HepG2 (cell line): ENCODE data around the gene PACS2. TPM values are rescaled to one million over a fixed set of nuclear protein-coding genes. Genes with fewer than 3 reads are reported as not detected.

Experiments used
- ATRX ChIP-seq: sonication (generic); formaldehyde crosslinking; IDR thresholded peaks from 2 replicates; pipeline ENCODE4 v1.4.0; 2020; ENCODE audit warnings: missing genetic modification reagents, borderline replicate concordance
- CAMTA2 ChIP-seq: sonication (generic); formaldehyde crosslinking; IDR thresholded peaks from 2 replicates; pipeline ENCODE4 v1.4.0; 2020; ENCODE audit warnings: mild to moderate bottlenecking, missing genetic modification reagents, borderline replicate concordance
- DNMT3B ChIP-seq: conservative IDR thresholded peaks from 2 replicates; pipeline ENCODE4 v1.6.1; 2016; ENCODE audit warnings: missing biosample characterization, control low read depth
- FOXM1 ChIP-seq: sonication (generic); formaldehyde crosslinking; IDR thresholded peaks from 2 replicates; pipeline ENCODE4 v1.5.0; 2020; ENCODE audit warnings: missing genetic modification reagents
- KDM2A ChIP-seq: sonication (generic); formaldehyde crosslinking; IDR thresholded peaks from 2 replicates; pipeline ENCODE4 v1.4.0; 2020; ENCODE audit warnings: low read depth, missing genetic modification reagents, borderline replicate concordance
- KDM5A ChIP-seq: fragments of 200-600 bp; sonication (generic); IDR thresholded peaks from 2 replicates; pipeline ENCODE4 v1.7.0; 2018; ENCODE audit warnings: antibody characterized with exemption, mild to moderate bottlenecking, low read length, borderline replicate concordance
- KDM6A ChIP-seq: IDR thresholded peaks from 2 replicates; pipeline ENCODE4 v1.6.1; 2016; ENCODE audit warnings: low read depth
- MED8 ChIP-seq: sonication (generic); formaldehyde crosslinking; IDR thresholded peaks from 2 replicates; pipeline ENCODE4 v1.8.1; 2023; ENCODE audit warnings: mild to moderate bottlenecking, missing genetic modification reagents; ENCODE audit not compliant: insufficient replicate concordance
- MLXIP ChIP-seq: sonication (generic); formaldehyde crosslinking; IDR thresholded peaks from 2 replicates; pipeline ENCODE4 v1.9.0; 2021; ENCODE audit warnings: missing genetic modification reagents, borderline replicate concordance
- MNT ChIP-seq: fragments of 450-650 bp; IDR thresholded peaks from 2 replicates; pipeline ENCODE4 v1.6.1; 2016
- MYC ChIP-seq: sonication (generic); formaldehyde crosslinking; IDR thresholded peaks from 2 replicates; pipeline ENCODE4 v1.9.0; 2021; ENCODE audit warnings: missing genetic modification reagents, borderline replicate concordance
- ONECUT2 ChIP-seq: sonication (generic); formaldehyde crosslinking; IDR thresholded peaks from 2 replicates; pipeline ENCODE4 v1.4.0; 2020; ENCODE audit warnings: missing genetic modification reagents
- RFX3 ChIP-seq: IDR thresholded peaks from 2 replicates; pipeline ENCODE4 v1.6.1; 2016; ENCODE audit warnings: missing biosample characterization, missing genetic modification reagents
- SALL1 ChIP-seq: sonication (generic); formaldehyde crosslinking; IDR thresholded peaks from 2 replicates; pipeline ENCODE4 v1.8.0; 2022; ENCODE audit warnings: mild to moderate bottlenecking, missing genetic modification reagents
- SP1 ChIP-seq, 2 experiments: fragments of 450-650 bp in 1 of 2; sonication (generic) in 1 of 2; formaldehyde crosslinking in 1 of 2; IDR thresholded peaks; 2 replicates each; pipeline versions ENCODE4 v1.4.0 to v1.6.1; 2016 to 2020; ENCODE audit warnings: missing genetic modification reagents in 1 of 2
- YEATS2 ChIP-seq: sonication (generic); formaldehyde crosslinking; IDR thresholded peaks from 2 replicates; pipeline ENCODE4 v1.4.0; 2020; ENCODE audit warnings: missing genetic modification reagents, borderline replicate concordance
- ZBTB7A ChIP-seq: sonication (generic); formaldehyde crosslinking; IDR thresholded peaks from 2 replicates; pipeline ENCODE4 v1.8.0; 2022; ENCODE audit warnings: mild to moderate bottlenecking, missing genetic modification reagents
- ZFX ChIP-seq: sonication (generic); formaldehyde crosslinking; IDR thresholded peaks from 2 replicates; pipeline ENCODE4 v1.4.0; 2020; ENCODE audit warnings: mild to moderate bottlenecking, low read depth, missing genetic modification reagents, moderate library complexity
- ZKSCAN1 ChIP-seq: fragments of 150-350 bp; IDR thresholded peaks from 2 replicates; pipeline ENCODE4 v1.6.1; 2014; ENCODE audit warnings: low read length
- ZMAT3 ChIP-seq: sonication (generic); formaldehyde crosslinking; conservative IDR thresholded peaks from 2 replicates; pipeline ENCODE4 v1.7.0; 2021; ENCODE audit warnings: missing genetic modification reagents
- ZNF143 ChIP-seq: sonication (generic); formaldehyde crosslinking; IDR thresholded peaks from 2 replicates; pipeline ENCODE4 v1.4.0; 2020; ENCODE audit warnings: missing genetic modification reagents
- ZNF512 ChIP-seq: sonication (generic); formaldehyde crosslinking; IDR thresholded peaks from 2 replicates; pipeline ENCODE4 v1.4.0; 2020; ENCODE audit warnings: mild to moderate bottlenecking, missing genetic modification reagents
- ZNF598 ChIP-seq: sonication (generic); formaldehyde crosslinking; IDR thresholded peaks from 2 replicates; pipeline ENCODE4 v1.5.1; 2020; ENCODE audit warnings: mild to moderate bottlenecking, missing genetic modification reagents, borderline replicate concordance
- ZNF747 ChIP-seq: sonication (generic); formaldehyde crosslinking; IDR thresholded peaks from 2 replicates; pipeline ENCODE4 v1.8.1; 2023; ENCODE audit warnings: missing genetic modification reagents, mild to moderate bottlenecking, borderline replicate concordance
- ZSCAN22 ChIP-seq: sonication (generic); formaldehyde crosslinking; IDR thresholded peaks from 2 replicates; pipeline ENCODE4 v1.4.0; 2020; ENCODE audit warnings: mild to moderate bottlenecking, missing genetic modification reagents
- ZSCAN29 ChIP-seq: sonication (generic); formaldehyde crosslinking; conservative IDR thresholded peaks from 2 replicates; pipeline ENCODE4 v1.4.0; 2020; ENCODE audit warnings: mild to moderate bottlenecking, missing genetic modification reagents
- polyA plus RNA-seq, 8 experiments: library from polyadenylated mRNA; depleted of rRNA in 3 of 8; stranded (reverse) in 7 of 8; unstranded in 1 of 8; fragments of >200 nt; fragmentation: Illumina TruSeq in 4 of 8; extraction: Trizol in 4 of 8; gene quantifications; 2 replicates each; pipeline versions ENCODE4 v1.2.1 to v1.2.3, GENCODE V29; 2011 to 2016; ENCODE audit warnings: low read depth in 4 of 8, missing spikeins in 1 of 8, mixed read lengths in 1 of 8; ENCODE audit not compliant: insufficient read depth in 1 of 8
- total RNA-seq, 5 experiments: library from RNA; depleted of rRNA; stranded (reverse); fragments of >200 nt; fragmentation: Illumina TruSeq; extraction: Trizol; gene quantifications; 2 replicates each; pipeline ENCODE4 v1.2.3, GENCODE V29; 2016; ENCODE audit warnings: low read depth in 1 of 5

Gene PACS2
- total and polyA plus RNA-seq, 2 of the 13 experiments (the other 11 are each of a cell fraction or from before 2014, with no cell fraction given) = 23.6 to 27.6 TPM

- TF ChIP-seq YEATS2 (CRISPR knock-in tag) = peak; percentile 80
- TF ChIP-seq MED8 (CRISPR knock-in tag) = no peak
- peak; percentile 12; the same call in 1 of the 2 replicates for TF ChIP-seq ZNF143 (CRISPR knock-in tag)
- no peak; the same call in 1 of the 2 replicates for TF ChIP-seq SALL1 (CRISPR knock-in tag)
- no peak for TF ChIP-seq MNT
- TF ChIP-seq ZMAT3 (CRISPR knock-in tag) = no peak
- no peak for TF ChIP-seq ZKSCAN1
- no peak for TF ChIP-seq ONECUT2 (CRISPR knock-in tag)
- peak; percentile 26; the same call in 1 of the 2 replicates for TF ChIP-seq KDM2A (CRISPR knock-in tag)
- no peak for TF ChIP-seq ZNF747 (CRISPR knock-in tag)
- no peak for TF ChIP-seq RFX3 (CRISPR knock-in tag)
- peak; percentile 97 for TF ChIP-seq ZFX (CRISPR knock-in tag)
- peak; percentile 55; the same call in 1 of the 2 replicates for TF ChIP-seq ZBTB7A
- no peak for TF ChIP-seq ZNF512 (CRISPR knock-in tag)
- TF ChIP-seq ZNF598 (CRISPR knock-in tag) = 0 out of 2 replicates have a peak, but pooled peaks have one; percentile 74
- no peak for TF ChIP-seq MLXIP (CRISPR knock-in tag)
- TF ChIP-seq MYC (CRISPR knock-in tag) = peak; percentile 92
- TF ChIP-seq DNMT3B (CRISPR knock-in tag) = 0 out of 2 replicates have a peak, but pooled peaks have one; percentile 64
- no peak for TF ChIP-seq KDM5A
- TF ChIP-seq ZSCAN22 (CRISPR knock-in tag) = no peak
- no peak for TF ChIP-seq SP1 (IDR thresholded peaks at IDR 0.05)
- no peak for TF ChIP-seq SP1 (CRISPR knock-in tag; IDR thresholded peaks at IDR 0.05)
- no peak for TF ChIP-seq KDM6A (CRISPR knock-in tag)
- no peak for TF ChIP-seq FOXM1
- no peak for TF ChIP-seq ZSCAN29 (CRISPR knock-in tag)
- no peak for TF ChIP-seq ATRX (CRISPR knock-in tag)
- no peak for TF ChIP-seq CAMTA2 (CRISPR knock-in tag)
Observed at GRCh38 chr14:105398726-105399465, 84.3 kb downstream of the PACS2 start (continued).
